Astrocyte (in vitro differentiated cells and primary cell): ENCODE data around the gene TMEM101.

ENCODE experiments used
- CTCF ChIP-seq: IDR thresholded peaks from 2 replicates; pipeline ENCODE4 v1.5.1; 2011; ENCODE audit warnings: low read depth, mild to moderate bottlenecking, inconsistent platforms, low read length, moderate library complexity; ENCODE audit not compliant: insufficient read depth
- EZH2 ChIP-seq: IDR thresholded peaks from 2 replicates; pipeline ENCODE4 v1.6.1; 2012; ENCODE audit warnings: mild to moderate bottlenecking, low read length, inconsistent platforms; ENCODE audit not compliant: insufficient read depth

- TF ChIP-seq CTCF, result no peak
- TF ChIP-seq EZH2, result no peak
Observed at GRCh38 chr17:43988301-43988700, 26.5 kb downstream of the TMEM101 start.
